ENCODE results near the gene CFAP299.

CFAP299 gene

GRCh38 chr4:80532674-80533333, 197.3 kb downstream of the CFAP299 start:
- DNase-seq = no peak

GRCh38 chr4:80535551-80535950, 200.0 kb downstream of the CFAP299 start:
- DNase-seq = no peak

GRCh38 chr4:80538276-80538926, 202.9 kb downstream of the CFAP299 start:
- peak; percentile 45 for DNase-seq

- DNase-seq = no peak
Measured at GRCh38 chr4:80539190-80539589, 203.7 kb downstream of the CFAP299 start.

- no peak for DNase-seq
Measured at GRCh38 chr4:80540349-80540748, 204.8 kb downstream of the CFAP299 start.

GRCh38 chr4:80540785-80541469, 205.4 kb downstream of the CFAP299 start:
- peak; percentile 26 for DNase-seq

- no peak for DNase-seq
Measured at GRCh38 chr4:80542747-80543146, 207.2 kb downstream of the CFAP299 start.

GRCh38 chr4:80560337-80560736, 224.8 kb downstream of the CFAP299 start:
- DNase-seq = no peak

- DNase-seq = no peak
Measured at GRCh38 chr4:80566203-80566872, 230.8 kb downstream of the CFAP299 start.

GRCh38 chr4:80568891-80569290, 233.4 kb downstream of the CFAP299 start:
- DNase-seq = no peak

GRCh38 chr4:80576796-80577195, 241.3 kb downstream of the CFAP299 start:
- peak; percentile 21 for DNase-seq

GRCh38 chr4:80578001-80578400, 242.5 kb downstream of the CFAP299 start:
- no peak for DNase-seq

- DNase-seq = no peak
Measured at GRCh38 chr4:80585542-80585941, 250.0 kb downstream of the CFAP299 start.

GRCh38 chr4:80586716-80587115, 251.2 kb downstream of the CFAP299 start:
- DNase-seq = no peak

- no peak for DNase-seq
Measured at GRCh38 chr4:80587871-80588385, 252.4 kb downstream of the CFAP299 start.

- DNase-seq = no peak
Measured at GRCh38 chr4:80592950-80593349, 257.4 kb downstream of the CFAP299 start.

GRCh38 chr4:80594701-80595100, 259.2 kb downstream of the CFAP299 start:
- DNase-seq = no peak

GRCh38 chr4:80608281-80608980, 272.9 kb downstream of the CFAP299 start:
- peak; percentile 53 for DNase-seq

- DNase-seq = no peak
Measured at GRCh38 chr4:80610199-80610598, 274.7 kb downstream of the CFAP299 start.

- DNase-seq = peak; percentile 75
Measured at GRCh38 chr4:80610845-80611677, 275.5 kb downstream of the CFAP299 start.

- no peak for DNase-seq
Measured at GRCh38 chr4:80611678-80611979, 276.1 kb downstream of the CFAP299 start.

- DNase-seq = no peak
Measured at GRCh38 chr4:80613470-80613869, 277.9 kb downstream of the CFAP299 start.

Measured in fibroblast of skin of right quadriceps (primary cell).